HG02642 (cell line): Measurements from ENCODE around the gene C6orf62.
A peak's percentile ranks its signal among the peaks of the same experiment; 100 is the strongest.
"Not testable (repeated sequence)": the region's sequence is repeated elsewhere in the genome, so short reads cannot be mapped to it uniquely, and the experiment has no call there.

ENCODE experiments used
- ATAC-seq: cut with Tn5 transposase; IDR thresholded peaks from one replicate; pipeline ENCODE4 v1.9.1; 2021; ENCODE audit warnings: mild to moderate bottlenecking; ENCODE audit not compliant: unreplicated experiment, poor library complexity

C6orf62 gene

GRCh38 chr6:24719125-24719971 lies at the start of gene C6orf62:
TSS of gene C6orf62 (minus strand) at chr6:24719154. CDS start at chr6:24718668, 486 bp downstream.
- ATAC-seq = no peak

- ATAC-seq = no peak
Observed at GRCh38 chr6:24768361-24768760, 49.4 kb upstream of the C6orf62 start.

- peak; percentile 48 for ATAC-seq
Observed at GRCh38 chr6:24766680-24767462, 47.9 kb upstream of the C6orf62 start.

GRCh38 chr6:24765968-24766367 lies 47.0 kb upstream of the C6orf62 start:
- not testable (repeated sequence) for ATAC-seq

- ATAC-seq = not testable (repeated sequence)
Observed at GRCh38 chr6:24764833-24765828, 46.2 kb upstream of the C6orf62 start.

- no peak for ATAC-seq
Observed at GRCh38 chr6:24763578-24763977, 44.6 kb upstream of the C6orf62 start.

- ATAC-seq = no peak
Observed at GRCh38 chr6:24761851-24762250, 42.9 kb upstream of the C6orf62 start.

- ATAC-seq = no peak
Observed at GRCh38 chr6:24761193-24761835, 42.4 kb upstream of the C6orf62 start.

- ATAC-seq = no peak
Observed at GRCh38 chr6:24760210-24760609, 41.3 kb upstream of the C6orf62 start.

- no peak for ATAC-seq
Observed at GRCh38 chr6:24759718-24760117, 40.8 kb upstream of the C6orf62 start.

GRCh38 chr6:24757611-24758010 lies 38.7 kb upstream of the C6orf62 start:
- ATAC-seq = no peak

- no peak for ATAC-seq
Observed at GRCh38 chr6:24755279-24755678, 36.3 kb upstream of the C6orf62 start.

- ATAC-seq = not testable (repeated sequence)
Observed at GRCh38 chr6:24754378-24754777, 35.4 kb upstream of the C6orf62 start.

- no peak for ATAC-seq
Observed at GRCh38 chr6:24753545-24753944, 34.6 kb upstream of the C6orf62 start.

- no peak for ATAC-seq
Observed at GRCh38 chr6:24752917-24753492, 34.1 kb upstream of the C6orf62 start.

- ATAC-seq = no peak
Observed at GRCh38 chr6:24752503-24752902, 33.5 kb upstream of the C6orf62 start.

- ATAC-seq = not testable (repeated sequence)
Observed at GRCh38 chr6:24750878-24751277, 31.9 kb upstream of the C6orf62 start.

GRCh38 chr6:24749297-24749696 lies 30.3 kb upstream of the C6orf62 start:
- no peak for ATAC-seq

- no peak for ATAC-seq
Observed at GRCh38 chr6:24744911-24745310, 26.0 kb upstream of the C6orf62 start.
